ENCODE measurements around the gene MAFG.

The MAFG gene

DNA sequence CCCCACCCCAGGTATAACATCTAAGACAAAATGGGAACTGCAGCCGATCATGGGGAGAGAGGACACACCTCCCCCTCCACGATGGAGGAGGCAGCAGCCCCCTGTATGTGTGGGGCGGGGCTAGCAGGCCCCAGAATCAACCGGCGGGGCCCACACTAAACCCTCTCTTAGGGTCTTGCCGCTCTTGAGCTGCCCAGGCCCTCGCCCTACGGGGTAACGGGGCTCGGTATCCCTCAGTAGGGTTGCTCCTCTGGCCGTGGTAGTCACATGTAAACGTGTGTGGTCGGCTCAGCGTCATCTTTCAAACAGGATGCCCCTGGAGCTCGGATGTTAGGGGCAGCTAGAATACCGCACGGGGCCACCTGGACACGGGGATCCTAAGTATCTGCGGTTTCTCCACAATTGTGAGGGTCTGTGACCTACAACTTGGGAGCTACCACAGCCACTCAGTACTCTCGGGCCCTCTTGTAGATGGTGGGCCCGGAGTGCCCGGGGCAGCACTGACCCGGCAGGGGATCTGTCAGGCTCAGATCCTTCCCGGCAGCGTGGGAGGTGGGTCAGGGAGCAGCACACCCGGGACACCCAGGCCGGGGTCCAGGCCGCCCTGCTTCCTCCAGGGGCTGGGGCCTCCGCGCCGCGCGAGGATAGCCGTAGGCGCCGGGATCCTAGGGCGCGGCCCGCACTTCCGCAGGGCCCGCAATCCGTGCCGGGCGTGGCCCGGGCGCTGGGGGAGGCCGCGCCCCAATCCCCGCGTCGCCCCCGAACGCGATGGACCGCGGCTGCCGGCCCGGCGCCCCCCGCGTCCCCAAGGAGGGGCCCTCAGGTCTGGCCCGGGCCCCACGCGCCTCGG, 57.2 kb downstream of the MAFG start (continued):
- TF ChIP-seq, protein P1, sequence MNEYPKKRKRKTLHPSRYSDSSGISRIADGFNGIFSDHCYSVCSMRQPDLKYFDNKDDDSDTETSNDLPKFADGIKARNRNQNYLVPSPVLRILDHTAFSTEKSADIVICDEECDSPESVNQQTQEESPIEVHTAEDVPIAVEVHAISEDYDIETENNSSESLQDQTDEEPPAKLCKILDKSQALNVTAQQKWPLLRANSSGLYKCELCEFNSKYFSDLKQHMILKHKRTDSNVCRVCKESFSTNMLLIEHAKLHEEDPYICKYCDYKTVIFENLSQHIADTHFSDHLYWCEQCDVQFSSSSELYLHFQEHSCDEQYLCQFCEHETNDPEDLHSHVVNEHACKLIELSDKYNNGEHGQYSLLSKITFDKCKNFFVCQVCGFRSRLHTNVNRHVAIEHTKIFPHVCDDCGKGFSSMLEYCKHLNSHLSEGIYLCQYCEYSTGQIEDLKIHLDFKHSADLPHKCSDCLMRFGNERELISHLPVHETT (tag by site-specific recombination; IDR thresholded peaks at IDR 0.05) = no peak
- TF ChIP-seq KLF1 (tag by site-specific recombination; IDR thresholded peaks at IDR 0.05) = peak; percentile 43
- TF ChIP-seq ZNF600 (tag by site-specific recombination; IDR thresholded peaks at IDR 0.05) = 0 out of 2 replicates have a peak, but pooled peaks have one; percentile 12
- no peak for TF ChIP-seq ZBTB21 (tag by site-specific recombination; IDR thresholded peaks at IDR 0.05)
- TF ChIP-seq, protein P2, sequence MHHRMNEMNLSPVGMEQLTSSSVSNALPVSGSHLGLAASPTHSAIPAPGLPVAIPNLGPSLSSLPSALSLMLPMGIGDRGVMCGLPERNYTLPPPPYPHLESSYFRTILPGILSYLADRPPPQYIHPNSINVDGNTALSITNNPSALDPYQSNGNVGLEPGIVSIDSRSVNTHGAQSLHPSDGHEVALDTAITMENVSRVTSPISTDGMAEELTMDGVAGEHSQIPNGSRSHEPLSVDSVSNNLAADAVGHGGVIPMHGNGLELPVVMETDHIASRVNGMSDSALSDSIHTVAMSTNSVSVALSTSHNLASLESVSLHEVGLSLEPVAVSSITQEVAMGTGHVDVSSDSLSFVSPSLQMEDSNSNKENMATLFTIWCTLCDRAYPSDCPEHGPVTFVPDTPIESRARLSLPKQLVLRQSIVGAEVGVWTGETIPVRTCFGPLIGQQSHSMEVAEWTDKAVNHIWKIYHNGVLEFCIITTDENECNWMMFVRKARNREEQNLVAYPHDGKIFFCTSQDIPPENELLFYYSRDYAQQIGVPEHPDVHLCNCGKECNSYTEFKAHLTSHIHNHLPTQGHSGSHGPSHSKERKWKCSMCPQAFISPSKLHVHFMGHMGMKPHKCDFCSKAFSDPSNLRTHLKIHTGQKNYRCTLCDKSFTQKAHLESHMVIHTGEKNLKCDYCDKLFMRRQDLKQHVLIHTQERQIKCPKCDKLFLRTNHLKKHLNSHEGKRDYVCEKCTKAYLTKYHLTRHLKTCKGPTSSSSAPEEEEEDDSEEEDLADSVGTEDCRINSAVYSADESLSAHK (tag by site-specific recombination; IDR thresholded peaks at IDR 0.05) = no peak
- TF ChIP-seq EGR2 (tag by site-specific recombination; IDR thresholded peaks at IDR 0.05; ENCODE audit: low read depth) = 0 out of 2 replicates have a peak, but pooled peaks have one; percentile 1
- TF ChIP-seq ZNF585B (tag by site-specific recombination; IDR thresholded peaks at IDR 0.05) = no peak
- TF ChIP-seq SETDB1 (IDR thresholded peaks at IDR 0.05; ENCODE audit: insufficient read length, low read length) = no peak
- TF ChIP-seq ZNF677 (tag by site-specific recombination; IDR thresholded peaks at IDR 0.05) = peak; percentile 2; the same call in 1 of the 2 replicates
- TF ChIP-seq KLF7 (tag by site-specific recombination; IDR thresholded peaks at IDR 0.05; ENCODE audit: borderline replicate concordance) = 0 out of 2 replicates have a peak, but pooled peaks have one; percentile 21
- TF ChIP-seq BCL11B (tag by site-specific recombination; IDR thresholded peaks at IDR 0.05; ENCODE audit: low read depth) = peak; percentile 54; the same call in 1 of the 2 replicates
- TF ChIP-seq, protein P3, sequence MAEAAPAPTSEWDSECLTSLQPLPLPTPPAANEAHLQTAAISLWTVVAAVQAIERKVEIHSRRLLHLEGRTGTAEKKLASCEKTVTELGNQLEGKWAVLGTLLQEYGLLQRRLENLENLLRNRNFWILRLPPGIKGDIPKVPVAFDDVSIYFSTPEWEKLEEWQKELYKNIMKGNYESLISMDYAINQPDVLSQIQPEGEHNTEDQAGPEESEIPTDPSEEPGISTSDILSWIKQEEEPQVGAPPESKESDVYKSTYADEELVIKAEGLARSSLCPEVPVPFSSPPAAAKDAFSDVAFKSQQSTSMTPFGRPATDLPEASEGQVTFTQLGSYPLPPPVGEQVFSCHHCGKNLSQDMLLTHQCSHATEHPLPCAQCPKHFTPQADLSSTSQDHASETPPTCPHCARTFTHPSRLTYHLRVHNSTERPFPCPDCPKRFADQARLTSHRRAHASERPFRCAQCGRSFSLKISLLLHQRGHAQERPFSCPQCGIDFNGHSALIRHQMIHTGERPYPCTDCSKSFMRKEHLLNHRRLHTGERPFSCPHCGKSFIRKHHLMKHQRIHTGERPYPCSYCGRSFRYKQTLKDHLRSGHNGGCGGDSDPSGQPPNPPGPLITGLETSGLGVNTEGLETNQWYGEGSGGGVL (tag by site-specific recombination; IDR thresholded peaks at IDR 0.05) = peak; percentile 10; the same call in 1 of the 2 replicates
- TF ChIP-seq, protein P4, sequence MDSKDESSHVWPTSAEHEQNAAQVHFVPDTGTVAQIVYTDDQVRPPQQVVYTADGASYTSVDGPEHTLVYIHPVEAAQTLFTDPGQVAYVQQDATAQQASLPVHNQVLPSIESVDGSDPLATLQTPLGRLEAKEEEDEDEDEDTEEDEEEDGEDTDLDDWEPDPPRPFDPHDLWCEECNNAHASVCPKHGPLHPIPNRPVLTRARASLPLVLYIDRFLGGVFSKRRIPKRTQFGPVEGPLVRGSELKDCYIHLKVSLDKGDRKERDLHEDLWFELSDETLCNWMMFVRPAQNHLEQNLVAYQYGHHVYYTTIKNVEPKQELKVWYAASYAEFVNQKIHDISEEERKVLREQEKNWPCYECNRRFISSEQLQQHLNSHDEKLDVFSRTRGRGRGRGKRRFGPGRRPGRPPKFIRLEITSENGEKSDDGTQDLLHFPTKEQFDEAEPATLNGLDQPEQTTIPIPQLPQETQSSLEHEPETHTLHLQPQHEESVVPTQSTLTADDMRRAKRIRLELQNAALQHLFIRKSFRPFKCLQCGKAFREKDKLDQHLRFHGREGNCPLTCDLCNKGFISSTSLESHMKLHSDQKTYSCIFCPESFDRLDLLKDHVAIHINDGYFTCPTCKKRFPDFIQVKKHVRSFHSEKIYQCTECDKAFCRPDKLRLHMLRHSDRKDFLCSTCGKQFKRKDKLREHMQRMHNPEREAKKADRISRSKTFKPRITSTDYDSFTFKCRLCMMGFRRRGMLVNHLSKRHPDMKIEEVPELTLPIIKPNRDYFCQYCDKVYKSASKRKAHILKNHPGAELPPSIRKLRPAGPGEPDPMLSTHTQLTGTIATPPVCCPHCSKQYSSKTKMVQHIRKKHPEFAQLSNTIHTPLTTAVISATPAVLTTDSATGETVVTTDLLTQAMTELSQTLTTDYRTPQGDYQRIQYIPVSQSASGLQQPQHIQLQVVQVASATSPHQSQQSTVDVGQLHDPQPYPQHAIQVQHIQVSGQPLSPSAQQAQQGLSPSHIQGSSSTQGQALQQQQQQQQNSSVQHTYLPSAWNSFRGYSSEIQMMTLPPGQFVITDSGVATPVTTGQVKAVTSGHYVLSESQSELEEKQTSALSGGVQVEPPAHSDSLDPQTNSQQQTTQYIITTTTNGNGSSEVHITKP (tag by site-specific recombination; IDR thresholded peaks at IDR 0.05) = 0 out of 2 replicates have a peak, but pooled peaks have one; percentile 40
